Forelimb muscle (tissue), 1 donor: ENCODE data around the gene CNGA2. TPM values are rescaled to one million over a fixed set of nuclear protein-coding genes. Genes with fewer than 3 reads are reported as not detected.
"Not testable (repeated sequence)": the region's sequence is repeated elsewhere in the genome, so short reads cannot be mapped to it uniquely, and the experiment has no call there.

ENCODE experiments used
- DNase-seq: peaks from one replicate; pipeline ENCODE4 v3.0.0-alpha.2; 2013; ENCODE audit warnings: low read depth
- polyA plus RNA-seq: library from polyadenylated mRNA; unstranded; fragments of 120-200 nt; gene quantifications from one replicate; pipeline ENCODE4 v1.2.1, GENCODE V29; 2013; ENCODE audit not compliant: insufficient read length

The CNGA2 gene
- not detected for polyA plus RNA-seq

GRCh38 chrX:151734446-151734845 is at the start of gene CNGA2:
Gene CNGA2, plus strand, starts transcription at chrX:151734746. Its CDS starts 3,738 bp downstream, at chrX:151738484.
- DNase-seq = no peak

DNA sequence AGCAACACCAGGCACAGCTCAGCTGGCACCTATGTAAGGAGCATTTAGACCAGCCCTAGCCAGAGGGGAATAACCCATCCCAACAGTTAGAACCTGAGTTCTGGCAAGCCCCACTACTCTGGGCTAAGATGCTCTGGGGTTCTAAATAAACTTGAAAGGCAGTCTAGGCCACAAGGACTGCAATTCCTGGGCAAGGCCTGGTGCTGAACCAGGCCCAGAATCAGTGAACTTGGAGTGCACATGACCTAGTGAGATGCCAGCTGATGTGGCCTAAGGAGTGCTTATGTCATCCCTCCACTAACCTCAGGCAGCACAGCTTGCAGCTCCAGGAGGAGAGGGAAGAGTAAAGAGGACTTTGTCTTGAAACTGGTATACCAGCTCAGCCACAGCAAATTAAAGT is 46.9 kb upstream of the CNGA2 start:
- DNase-seq = no peak

GRCh38 chrX:151688695-151689094 is 45.9 kb upstream of the CNGA2 start:
- DNase-seq = no peak

- no peak for DNase-seq
These were observed 41.7 kb upstream of the CNGA2 start for GRCh38 chrX:151692825-151693224.

DNA sequence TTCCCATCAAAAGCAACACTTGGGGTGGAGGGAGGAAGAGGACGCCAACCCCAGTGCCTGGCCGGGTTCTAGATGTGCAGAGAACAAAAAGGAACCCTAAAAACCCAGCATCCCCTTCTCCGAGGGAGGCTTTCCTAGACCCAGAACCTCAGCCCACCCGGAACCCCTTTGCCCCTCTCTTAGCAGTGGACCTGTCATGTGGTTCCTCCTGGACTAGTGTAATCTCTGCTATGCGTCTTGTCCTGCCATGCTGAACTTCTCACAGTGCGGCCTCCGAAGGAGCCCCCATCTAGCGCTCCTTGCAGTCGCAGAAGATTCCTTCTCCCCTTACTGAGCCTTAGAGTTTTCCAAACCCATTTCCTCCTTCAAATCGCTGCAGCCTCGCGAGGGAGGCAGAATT is 40.4 kb upstream of the CNGA2 start:
- DNase-seq = no peak

DNA sequence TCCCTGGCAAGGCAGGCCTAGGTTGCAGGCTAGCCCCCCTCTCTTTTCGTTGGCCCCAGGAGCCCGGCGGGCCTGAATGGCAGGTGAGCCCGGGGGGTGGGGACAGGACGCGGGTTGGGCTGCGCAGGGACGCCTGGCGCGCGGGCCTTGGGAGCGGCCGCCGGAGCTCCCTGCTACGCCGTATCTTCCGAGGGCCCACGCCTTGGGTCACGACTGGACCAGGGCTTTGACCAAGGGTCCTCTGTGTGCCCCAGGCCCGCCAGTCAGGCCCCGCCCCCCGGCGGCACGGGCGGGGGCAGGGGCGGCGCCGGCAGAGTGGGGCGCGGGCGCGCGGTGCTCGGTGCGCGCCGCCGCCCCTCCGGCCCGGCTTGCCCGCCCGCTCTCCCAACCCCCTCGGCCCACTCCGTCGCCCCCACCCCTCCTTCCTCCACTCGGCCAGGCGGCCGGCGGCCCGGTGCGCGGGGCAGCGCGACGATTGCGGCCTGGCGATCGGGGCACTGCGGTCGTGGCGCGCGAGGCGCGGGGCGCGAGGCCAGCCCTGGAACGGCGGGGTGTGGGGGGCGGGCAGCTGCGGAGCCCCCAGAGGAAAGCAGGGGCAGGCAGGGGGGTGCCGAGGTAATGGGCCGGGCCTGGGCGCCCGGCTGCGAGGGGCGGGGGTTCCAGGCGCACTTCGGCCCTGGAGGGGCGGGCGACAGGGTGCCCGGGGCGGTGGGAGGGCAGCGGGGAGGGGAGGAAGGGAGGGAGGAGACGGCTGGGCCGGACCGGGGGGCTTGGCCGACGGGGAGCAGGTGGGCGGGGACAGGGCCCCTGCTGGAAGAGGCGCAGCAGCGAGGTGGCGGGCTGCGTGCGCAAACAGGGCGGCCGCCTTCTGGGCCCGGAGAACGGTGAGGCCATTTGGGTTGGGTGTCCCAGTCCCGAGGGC is 39.6 kb upstream of the CNGA2 start, which contains the start of gene PRRG3:
PRRG3 (plus strand) TSS at position 798 of the 922 bp plus-strand sequence. CDS start 3,357 bp downstream, outside the sequence.
- DNase-seq = no peak

GRCh38 chrX:151695583-151696340 is 38.8 kb upstream of the CNGA2 start:
- DNase-seq = no peak

- not testable (repeated sequence) for DNase-seq
These were observed 37.5 kb upstream of the CNGA2 start for GRCh38 chrX:151697082-151697481.

GRCh38 chrX:151697522-151697921 is 37.0 kb upstream of the CNGA2 start:
- peak; percentile 74 for DNase-seq

DNA sequence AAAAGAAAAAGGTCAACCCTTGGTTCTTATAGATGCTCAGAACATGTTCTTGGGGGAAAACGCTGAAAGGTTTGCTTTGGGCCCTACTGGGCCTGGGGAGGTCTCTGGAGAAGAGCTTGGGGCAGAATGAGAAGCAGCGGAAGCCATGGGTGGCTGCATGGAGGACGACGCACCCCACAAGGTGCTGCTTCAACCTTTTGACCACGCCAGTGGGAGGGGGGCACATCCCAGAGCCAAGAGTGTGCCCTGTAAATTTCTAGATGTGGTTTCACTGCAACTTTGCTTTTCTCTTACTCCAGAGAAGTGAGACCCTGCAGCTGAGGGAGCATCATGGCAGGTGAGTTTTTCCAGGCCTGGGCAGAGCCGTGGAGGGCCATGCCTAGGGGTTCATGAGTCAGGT is 36.1 kb upstream of the CNGA2 start:
- DNase-seq = no peak

DNA sequence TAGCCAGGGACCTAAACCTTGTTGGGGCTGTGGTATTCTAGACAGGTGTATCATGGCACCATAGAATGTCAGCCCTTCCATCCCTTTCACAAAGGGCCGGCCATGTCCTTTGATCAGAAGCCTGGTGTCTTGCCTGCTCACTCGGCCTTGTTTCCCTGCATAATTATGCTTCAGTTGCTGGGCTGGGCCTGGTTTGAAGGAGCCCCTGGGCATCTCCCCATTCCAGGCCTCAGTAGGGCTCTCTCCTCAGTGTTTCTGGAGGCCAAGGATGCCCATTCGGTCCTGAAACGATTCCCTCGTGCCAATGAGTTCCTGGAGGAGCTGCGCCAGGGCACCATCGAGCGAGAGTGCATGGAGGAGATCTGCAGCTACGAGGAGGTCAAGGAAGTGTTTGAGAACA is 34.8 kb upstream of the CNGA2 start:
- no peak for DNase-seq

DNA sequence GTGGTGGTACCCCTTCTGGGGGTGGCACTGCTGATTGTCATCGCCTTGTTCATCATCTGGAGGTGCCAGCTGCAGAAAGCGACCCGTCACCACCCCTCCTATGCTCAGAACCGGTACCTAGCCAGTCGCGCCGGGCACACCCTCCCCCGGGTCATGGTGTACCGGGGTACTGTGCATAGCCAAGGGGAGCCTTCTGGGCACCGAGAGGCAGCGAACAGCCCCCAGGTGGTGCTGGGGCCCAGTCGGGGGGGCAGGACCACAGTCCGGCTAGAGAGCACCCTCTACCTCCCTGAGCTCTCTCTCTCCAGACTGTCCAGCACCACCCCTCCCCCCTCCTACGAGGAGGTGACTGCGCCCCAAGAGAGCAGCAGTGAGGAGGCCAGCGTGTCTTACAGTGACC is 34.0 kb upstream of the CNGA2 start:
- DNase-seq = no peak

- no peak for DNase-seq
These were observed 33.5 kb upstream of the CNGA2 start for GRCh38 chrX:151701071-151701470.

GRCh38 chrX:151701531-151701930 is 33.0 kb upstream of the CNGA2 start:
- DNase-seq = no peak

- DNase-seq = no peak
These were observed 32.4 kb upstream of the CNGA2 start for GRCh38 chrX:151702026-151702714.

DNA sequence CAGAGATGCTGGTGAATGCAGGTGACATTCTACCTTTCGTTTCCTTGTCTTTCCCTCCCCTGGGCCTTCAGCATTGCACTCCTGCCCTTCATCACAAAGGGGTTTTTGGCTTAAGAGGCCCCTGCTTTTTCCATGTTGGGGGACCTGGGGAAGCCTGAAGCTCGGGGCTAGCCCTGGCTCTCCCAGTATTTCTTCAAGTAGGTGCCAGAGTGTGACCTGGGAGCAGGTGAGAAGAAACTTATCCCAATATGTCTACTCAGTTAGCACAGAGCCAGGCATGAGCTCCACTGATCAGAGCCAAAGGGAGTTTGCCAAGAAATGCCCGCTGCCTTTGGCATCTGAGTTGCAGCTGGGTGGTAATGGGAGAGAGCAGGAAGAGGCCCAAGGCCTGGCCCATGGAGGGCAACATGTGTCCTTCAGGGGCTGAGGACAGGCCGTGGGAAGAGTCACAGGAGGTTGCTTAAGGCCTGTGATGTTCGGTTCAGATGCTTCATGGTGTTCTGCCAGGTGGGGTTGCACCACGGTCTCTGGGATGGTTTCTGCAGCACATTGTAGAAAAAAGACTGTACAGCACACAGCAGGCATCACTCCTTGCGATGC is 31.7 kb upstream of the CNGA2 start:
- DNase-seq = no peak

DNA sequence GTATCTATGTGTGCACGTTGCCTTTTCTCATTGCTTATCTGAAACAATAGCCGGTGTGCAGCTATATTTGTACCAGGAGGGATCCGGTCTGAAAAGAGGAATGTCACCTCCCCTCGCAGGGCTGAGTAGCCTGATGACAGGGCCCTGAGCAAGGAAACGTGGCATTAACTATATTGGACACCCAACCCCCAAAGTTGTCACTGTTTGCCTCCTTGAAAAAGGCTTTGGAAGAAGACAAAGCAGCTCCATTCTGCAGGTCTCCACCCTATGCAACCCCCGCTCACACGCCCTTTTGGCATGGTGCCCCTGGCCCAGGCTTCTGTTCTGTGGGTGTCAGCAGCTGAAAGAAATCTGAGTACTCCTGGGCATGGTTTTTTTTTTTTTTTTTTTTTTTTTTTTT is 31.1 kb upstream of the CNGA2 start:
- no peak for DNase-seq

- no peak for DNase-seq
These were observed 30.4 kb upstream of the CNGA2 start for GRCh38 chrX:151704041-151704663.

GRCh38 chrX:151708821-151709220 is 25.7 kb upstream of the CNGA2 start:
- no peak for DNase-seq

GRCh38 chrX:151710457-151710856 is 24.1 kb upstream of the CNGA2 start:
- no peak for DNase-seq

DNA sequence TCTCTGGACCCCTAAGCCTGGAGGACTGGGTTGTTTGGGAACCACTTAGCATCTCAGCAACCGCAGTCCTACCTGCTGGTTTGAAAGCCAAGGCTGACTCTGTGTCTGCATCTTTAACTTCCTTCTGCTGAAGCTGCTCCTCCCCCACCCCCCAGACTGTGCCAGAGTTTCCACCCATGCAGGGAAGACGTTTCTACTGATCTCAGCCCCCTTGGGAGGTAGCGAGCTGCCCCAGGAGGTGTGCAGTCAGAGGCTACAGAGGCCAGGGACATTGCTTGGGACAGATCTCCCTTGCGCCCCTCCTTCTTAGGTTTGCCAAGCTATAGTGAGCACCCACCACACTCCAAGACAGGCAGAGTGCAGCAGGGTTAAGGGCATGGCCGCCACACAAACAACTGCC is 23.4 kb upstream of the CNGA2 start:
- DNase-seq = no peak
